ENCODE results near the gene DNAJA3. TPM values are rescaled to one million over a fixed set of nuclear protein-coding genes. Genes with fewer than 3 reads are reported as not detected.
A peak's percentile ranks its signal among the peaks of the same experiment; 100 is the strongest.

The DNAJA3 gene
- total RNA-seq, 1 donor from 2014 or later: 27.3 TPM

DNA sequence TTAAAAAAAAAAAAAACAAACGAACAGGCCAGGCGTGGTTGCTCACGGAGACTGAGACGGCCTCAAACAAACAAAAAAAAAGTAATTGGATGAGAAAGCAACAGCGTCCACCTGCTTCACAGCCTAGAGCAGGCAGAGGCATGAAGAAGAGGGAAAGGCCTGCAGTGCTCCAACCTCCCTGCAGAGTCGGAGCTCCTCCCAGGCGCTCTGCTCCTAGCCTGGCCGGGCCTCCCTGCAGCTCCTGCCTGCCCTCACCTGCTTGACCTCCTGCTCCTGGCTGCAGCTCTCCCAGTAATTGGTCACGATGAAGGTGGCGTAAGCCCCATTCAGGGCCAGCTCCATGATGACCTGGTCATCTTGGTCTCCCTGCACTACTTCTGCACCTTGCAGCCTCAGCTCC is 43.3 kb downstream of the DNAJA3 start:
- H3K4me2 ChIP-seq: no peak overlapping the region
- no peak for DNase-seq (ENCODE audit: low spot score)
- Mint-ChIP-seq H3K4me1 (no peaks in the 10 kb centered on the region), H3K36me3 (peaks cover 8% of the 10 kb centered on the region), H3K4me3 (no peak overlapping the region), H3K9me3 (no peaks in the 10 kb centered on the region), H3K27ac (no peak overlapping the region), H3K27me3 (ENCODE audit: insufficient read depth, low read depth) (peaks cover 8% of the 10 kb centered on the region)
- TF ChIP-seq CTCF (IDR thresholded peaks at IDR 0.05) (no peak), EZH2phosphoT487 (IDR thresholded peaks at IDR 0.05) (no peak), EZH2 (IDR thresholded peaks at IDR 0.05) (no peak)
- peaks cover 23% of the 10 kb centered on the region for H3K79me2 ChIP-seq (ENCODE audit: low read depth)
- no peak overlapping the region for H3K4me3 ChIP-seq
- H3K27me3 ChIP-seq: no peaks in the 10 kb centered on the region
- no peaks in the 10 kb centered on the region for H3K9me3 ChIP-seq (ENCODE audit: low read depth)
- H3K36me3 ChIP-seq: no peaks in the 10 kb centered on the region
- H2AFZ ChIP-seq (replicated peaks): no peak overlapping the region
- H3K4me1 ChIP-seq: peaks cover 10% of the 10 kb centered on the region
- no peak overlapping the region for H3K9ac ChIP-seq
- H4K20me1 ChIP-seq (ENCODE audit: low read depth): peaks cover 10% of the 10 kb centered on the region
- peaks cover 11% of the 10 kb centered on the region for H3F3A ChIP-seq (ENCODE audit: low read depth)
- H3K27ac ChIP-seq: no peak overlapping the region

- Histone ChIP-seq H3K4me3 (no peak overlapping the region), H3K4me1 (peaks cover 10% of the 10 kb centered on the region), H2AFZ (replicated peaks) (no peak overlapping the region), H3K27me3 (peaks cover 4% of the 10 kb centered on the region), H3K9ac (no peak overlapping the region), H3F3A (ENCODE audit: low read depth) (peaks cover 30% of the 10 kb centered on the region), H3K79me2 (ENCODE audit: low read depth) (peaks cover 23% of the 10 kb centered on the region), H3K4me2 (no peak overlapping the region), H3K9me3 (ENCODE audit: low read depth) (peaks cover 6% of the 10 kb centered on the region), H3K27ac (no peak overlapping the region), H4K20me1 (ENCODE audit: low read depth) (peaks cover 10% of the 10 kb centered on the region), H3K36me3 (no peaks in the 10 kb centered on the region)
- Mint-ChIP-seq H3K4me3 (no peak overlapping the region), H3K36me3 (peaks cover 8% of the 10 kb centered on the region), H3K27ac (no peak overlapping the region), H3K9me3 (peaks cover 8% of the 10 kb centered on the region), H3K27me3 (ENCODE audit: insufficient read depth, low read depth) (peaks cover 11% of the 10 kb centered on the region), H3K4me1 (peaks cover 7% of the 10 kb centered on the region)
- no peak for DNase-seq (ENCODE audit: low spot score)
- no peak for TF ChIP-seq EZH2 (IDR thresholded peaks at IDR 0.05)
These were observed 46.2 kb downstream of the DNAJA3 start for GRCh38 chr16:4471869-4472268.

DNA sequence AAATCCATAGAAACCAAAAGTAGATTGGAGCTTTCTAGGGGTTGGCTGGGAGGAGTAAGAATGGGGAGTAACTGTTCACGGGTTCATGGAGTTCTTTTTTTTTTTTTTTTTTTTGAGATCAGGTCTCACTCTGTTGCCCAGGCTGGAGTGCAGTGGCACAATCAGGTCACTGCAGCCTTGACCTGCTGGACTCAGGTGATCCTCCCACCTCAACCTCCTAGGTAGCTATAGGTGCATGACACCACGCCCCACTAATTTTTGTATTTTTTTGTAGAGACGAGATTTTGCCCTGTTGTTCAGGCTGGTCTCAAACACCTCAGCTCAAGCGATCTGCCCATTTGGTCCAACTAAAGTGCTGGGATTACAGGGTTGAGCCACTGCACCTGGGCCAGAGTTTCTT is 47.2 kb downstream of the DNAJA3 start:
- peaks cover 23% of the 10 kb centered on the region for H3K79me2 ChIP-seq (ENCODE audit: low read depth)
- TF ChIP-seq EZH2 (IDR thresholded peaks at IDR 0.05) (no peak), EZH2phosphoT487 (IDR thresholded peaks at IDR 0.05) (no peak), CTCF (IDR thresholded peaks at IDR 0.05) (no peak)
- H3K27me3 ChIP-seq: peaks cover 4% of the 10 kb centered on the region
- no peak overlapping the region for H3K9ac ChIP-seq
- H3K9me3 ChIP-seq (ENCODE audit: low read depth): peaks cover 6% of the 10 kb centered on the region
- H3K4me2 ChIP-seq: peak overlapping the region; percentile 83
- peaks cover 14% of the 10 kb centered on the region for H3K4me1 Mint-ChIP-seq
- H3K36me3 Mint-ChIP-seq: peaks cover 6% of the 10 kb centered on the region
- H3K4me3 Mint-ChIP-seq: peak overlapping the region; percentile 14
- peaks cover 38% of the 10 kb centered on the region for H3F3A ChIP-seq (ENCODE audit: low read depth)
- peaks cover 10% of the 10 kb centered on the region for H4K20me1 ChIP-seq (ENCODE audit: low read depth)
- H3K27ac Mint-ChIP-seq: no peak overlapping the region
- H3K4me3 ChIP-seq: no peak overlapping the region
- no peaks in the 10 kb centered on the region for H3K36me3 ChIP-seq
- H3K4me1 ChIP-seq: peaks cover 10% of the 10 kb centered on the region
- peaks cover 7% of the 10 kb centered on the region for H3K27me3 Mint-ChIP-seq (ENCODE audit: insufficient read depth, low read depth)
- H3K27ac ChIP-seq: no peak overlapping the region
- no peak overlapping the region for H2AFZ ChIP-seq (replicated peaks)
- no peak for DNase-seq (ENCODE audit: low spot score)
- H3K9me3 Mint-ChIP-seq: peaks cover 8% of the 10 kb centered on the region

DNA sequence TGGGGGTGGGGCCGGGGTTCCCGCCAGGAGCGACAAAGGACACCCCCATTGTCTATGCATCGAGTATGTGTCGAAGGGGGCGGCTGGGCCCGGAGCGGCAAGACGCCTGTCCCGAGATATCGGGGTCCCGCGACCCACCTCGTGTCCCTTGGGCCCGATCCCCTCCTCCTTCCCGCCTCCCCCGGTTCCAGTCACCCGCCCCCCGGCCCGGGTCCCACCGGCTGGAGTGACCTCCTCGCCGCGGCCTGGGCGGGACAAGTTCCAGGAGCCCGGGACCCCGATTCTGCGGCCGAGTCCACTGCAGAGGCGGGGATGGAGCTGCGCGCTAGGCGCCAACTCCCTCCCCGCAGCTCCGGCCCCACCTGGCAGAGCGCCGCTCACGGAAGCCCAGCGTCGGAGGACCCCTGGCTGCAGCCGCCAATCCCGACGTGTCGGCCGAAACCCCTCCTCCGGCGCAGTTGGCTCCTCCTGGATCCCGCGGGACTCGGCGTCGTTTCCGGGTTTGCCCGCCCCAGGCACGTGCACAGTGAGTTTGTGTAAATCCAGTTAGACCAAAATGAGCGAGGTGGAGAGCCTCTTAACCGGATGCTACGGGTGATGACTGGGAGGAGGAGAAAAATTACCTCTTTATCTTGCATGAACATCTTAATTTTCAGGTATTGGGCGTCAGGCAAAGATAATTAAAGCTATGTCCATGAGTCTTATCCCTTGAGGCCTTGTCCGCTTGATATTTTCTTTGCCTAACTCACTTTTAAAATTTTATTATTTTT is 48.7 kb downstream of the DNAJA3 start, which contains the start of gene NMRAL1:
Gene NMRAL1 (minus strand): TSS at position 434 of the 770 bp plus-strand sequence. CDS start 493 bp downstream, outside the sequence.
- Histone ChIP-seq H3K9ac (no peak within 1 kb of the TSS), H3K27ac (no peak within 1 kb of the TSS), H3K4me2 (peak within 1 kb of the TSS; percentile 83), H3K9me3 (ENCODE audit: low read depth) (peaks cover 6% of the 10 kb centered on the region), H4K20me1 (ENCODE audit: low read depth) (peaks cover 10% of the 10 kb centered on the region), H3K36me3 (no peaks in the 10 kb centered on the region), H3K27me3 (peaks cover 4% of the 10 kb centered on the region), H3F3A (ENCODE audit: low read depth) (peaks cover 42% of the 10 kb centered on the region), H2AFZ (replicated peaks) (peak within 1 kb of the TSS; percentile 80), H3K79me2 (ENCODE audit: low read depth) (peaks cover 23% of the 10 kb centered on the region), H3K4me1 (peaks cover 10% of the 10 kb centered on the region), H3K4me3 (peak within 1 kb of the TSS; percentile 69)
- H3K4me3 Mint-ChIP-seq: peak within 1 kb of the TSS; percentile 84
- no peak within 1 kb of the TSS for H3K27ac Mint-ChIP-seq
- H3K9me3 Mint-ChIP-seq: peaks cover 8% of the 10 kb centered on the region
- peaks cover 18% of the 10 kb centered on the region for H3K4me1 Mint-ChIP-seq
- peak; percentile 90 for DNase-seq (ENCODE audit: low spot score)
- peaks cover 7% of the 10 kb centered on the region for H3K27me3 Mint-ChIP-seq (ENCODE audit: insufficient read depth, low read depth)
- no peak for TF ChIP-seq EZH2 (IDR thresholded peaks at IDR 0.05)
- TF ChIP-seq CTCF (IDR thresholded peaks at IDR 0.05): no peak
- no peak for TF ChIP-seq EZH2phosphoT487 (IDR thresholded peaks at IDR 0.05)
- peaks cover 4% of the 10 kb centered on the region for H3K36me3 Mint-ChIP-seq
